ENCODE measurements around the gene EXOC3. TPM values are rescaled to one million over a fixed set of nuclear protein-coding genes. Genes with fewer than 3 reads are reported as not detected.
A peak's percentile ranks its signal among the peaks of the same experiment; 100 is the strongest.

EXOC3 gene
- total RNA-seq, 3 donors from 2014 or later, result 49.8 to 63.7 (median 53.3) TPM

DNA sequence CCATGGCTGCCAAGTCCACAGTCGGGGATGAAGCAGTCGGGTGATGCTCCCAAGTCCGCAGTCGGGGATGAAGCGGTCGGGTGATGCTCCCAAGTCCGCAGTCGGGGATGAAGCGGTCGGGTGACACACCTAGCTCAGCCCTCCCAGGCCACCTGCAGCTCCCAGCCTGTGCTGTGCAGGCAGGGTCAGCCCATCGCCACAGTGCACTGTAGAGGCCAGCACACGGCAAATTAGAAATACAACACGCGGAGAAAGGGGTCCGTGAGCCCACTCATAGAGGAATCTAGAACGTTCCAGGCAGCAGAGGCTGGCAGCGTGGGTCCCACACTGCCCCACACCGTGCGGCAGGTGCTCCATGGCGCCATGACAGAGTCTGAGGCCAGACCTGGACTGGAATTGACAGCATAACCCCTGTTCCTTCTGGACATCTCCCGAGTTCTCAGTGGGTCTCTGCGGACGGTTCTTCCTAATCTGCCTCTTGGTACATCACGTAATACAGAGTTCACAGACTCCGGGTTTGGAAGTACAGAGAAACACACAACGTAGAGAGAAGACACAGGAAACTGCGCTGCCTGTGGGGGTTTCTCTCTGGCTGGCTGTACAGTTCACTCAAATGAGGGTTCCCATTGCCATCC is 7.7 kb upstream of the EXOC3 start:
- TF ChIP-seq, protein P1, sequence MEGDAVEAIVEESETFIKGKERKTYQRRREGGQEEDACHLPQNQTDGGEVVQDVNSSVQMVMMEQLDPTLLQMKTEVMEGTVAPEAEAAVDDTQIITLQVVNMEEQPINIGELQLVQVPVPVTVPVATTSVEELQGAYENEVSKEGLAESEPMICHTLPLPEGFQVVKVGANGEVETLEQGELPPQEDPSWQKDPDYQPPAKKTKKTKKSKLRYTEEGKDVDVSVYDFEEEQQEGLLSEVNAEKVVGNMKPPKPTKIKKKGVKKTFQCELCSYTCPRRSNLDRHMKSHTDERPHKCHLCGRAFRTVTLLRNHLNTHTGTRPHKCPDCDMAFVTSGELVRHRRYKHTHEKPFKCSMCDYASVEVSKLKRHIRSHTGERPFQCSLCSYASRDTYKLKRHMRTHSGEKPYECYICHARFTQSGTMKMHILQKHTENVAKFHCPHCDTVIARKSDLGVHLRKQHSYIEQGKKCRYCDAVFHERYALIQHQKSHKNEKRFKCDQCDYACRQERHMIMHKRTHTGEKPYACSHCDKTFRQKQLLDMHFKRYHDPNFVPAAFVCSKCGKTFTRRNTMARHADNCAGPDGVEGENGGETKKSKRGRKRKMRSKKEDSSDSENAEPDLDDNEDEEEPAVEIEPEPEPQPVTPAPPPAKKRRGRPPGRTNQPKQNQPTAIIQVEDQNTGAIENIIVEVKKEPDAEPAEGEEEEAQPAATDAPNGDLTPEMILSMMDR (IDR thresholded peaks at IDR 0.05), result no peak
- TF ChIP-seq POLR2AphosphoS5 (IDR thresholded peaks at IDR 0.05), result no peak
- no peak for TF ChIP-seq POLR2A (IDR thresholded peaks at IDR 0.05)
- Histone ChIP-seq H3K27ac (no peak overlapping the region), H3K36me3 (no peaks in the 10 kb centered on the region), H3K27me3 (no peaks in the 10 kb centered on the region), H3K9me3 (no peaks in the 10 kb centered on the region), H3K4me3 (no peak overlapping the region), H3K4me1 (no peaks in the 10 kb centered on the region)
- DNase-seq (ENCODE audit: low spot score in 2 of 2), result peak in 1 of 2 donors; percentile 35
- intact Hi-C loops (cut with DNase I; ENCODE audit: low total_unique reads), result no loop called here

DNA sequence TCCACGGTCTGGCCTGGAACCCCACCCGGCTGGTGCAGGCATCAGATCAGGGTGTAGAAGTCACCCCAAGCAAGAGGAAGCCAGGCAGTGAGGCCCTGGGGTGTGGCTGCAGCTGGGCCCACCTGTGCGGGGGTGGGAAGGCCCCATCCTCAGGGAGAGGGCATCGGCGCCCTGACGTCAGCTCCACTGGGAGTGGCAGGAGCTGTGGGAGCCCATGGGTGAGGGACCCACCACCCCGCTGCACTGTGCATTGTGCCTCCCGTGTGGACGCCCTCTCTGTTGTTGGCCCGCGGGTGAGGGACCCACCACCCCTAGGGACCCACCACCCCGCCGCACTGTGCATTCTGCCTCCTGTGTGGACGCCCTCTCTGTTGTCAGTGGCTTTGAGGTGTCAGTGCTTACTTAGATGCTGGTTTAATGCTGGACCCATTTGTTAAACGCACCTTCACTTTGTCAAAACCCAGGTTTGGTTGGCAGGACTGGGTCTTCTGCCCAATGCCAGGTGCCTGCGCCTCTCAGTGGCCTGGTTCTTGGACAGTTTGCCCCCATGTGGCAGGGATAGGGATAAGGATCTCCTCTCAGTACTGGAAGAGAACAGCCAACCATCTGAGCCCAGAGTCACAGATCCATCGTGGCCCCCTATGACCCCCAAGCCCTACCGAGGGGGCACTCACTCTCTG is 6.9 kb upstream of the EXOC3 start:
- no peaks in the 10 kb centered on the region for H3K27me3 ChIP-seq
- TF ChIP-seq, protein P1 (IDR thresholded peaks at IDR 0.05), result no peak
- TF ChIP-seq POLR2A (IDR thresholded peaks at IDR 0.05) (no peak), POLR2AphosphoS5 (IDR thresholded peaks at IDR 0.05) (no peak)
- H3K9me3 ChIP-seq, result no peaks in the 10 kb centered on the region
- DNase-seq (ENCODE audit: low spot score in 2 of 2), result peak in 1 of 2 donors; percentile 31
- H3K36me3 ChIP-seq, result no peaks in the 10 kb centered on the region
- no peaks in the 10 kb centered on the region for H3K4me1 ChIP-seq
- no peak overlapping the region for H3K4me3 ChIP-seq
- no peak overlapping the region for H3K27ac ChIP-seq
- intact Hi-C loops (cut with DNase I; ENCODE audit: low total_unique reads), result no loop called here

DNA sequence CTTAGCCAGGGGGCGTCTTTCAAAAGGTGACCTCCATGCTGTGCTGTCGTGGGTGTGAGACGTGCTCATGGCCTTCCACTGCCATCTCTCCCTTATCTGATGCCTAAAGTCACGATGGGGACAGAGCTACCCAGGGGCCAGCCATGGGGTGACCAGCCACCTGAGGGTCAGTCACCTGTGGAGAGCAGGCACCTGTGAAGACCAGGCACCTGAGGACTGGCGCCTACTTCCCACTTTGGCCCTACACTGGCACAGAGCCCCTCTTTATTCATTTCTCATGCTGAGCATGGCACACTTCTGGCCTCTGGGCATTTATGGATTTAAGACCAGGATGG is 6.4 kb upstream of the EXOC3 start:
- Histone ChIP-seq H3K27ac (no peak overlapping the region), H3K4me1 (no peaks in the 10 kb centered on the region), H3K9me3 (no peaks in the 10 kb centered on the region), H3K4me3 (no peak overlapping the region), H3K36me3 (no peaks in the 10 kb centered on the region), H3K27me3 (no peaks in the 10 kb centered on the region)
- TF ChIP-seq POLR2AphosphoS5 (IDR thresholded peaks at IDR 0.05) (no peak), POLR2A (IDR thresholded peaks at IDR 0.05) (no peak)
- TF ChIP-seq, protein P1 (IDR thresholded peaks at IDR 0.05), result no peak
- DNase-seq (ENCODE audit: low spot score in 2 of 2), result peak in 1 of 2 donors; percentile 36
- intact Hi-C loops (cut with DNase I; ENCODE audit: low total_unique reads), result no loop called here

DNA sequence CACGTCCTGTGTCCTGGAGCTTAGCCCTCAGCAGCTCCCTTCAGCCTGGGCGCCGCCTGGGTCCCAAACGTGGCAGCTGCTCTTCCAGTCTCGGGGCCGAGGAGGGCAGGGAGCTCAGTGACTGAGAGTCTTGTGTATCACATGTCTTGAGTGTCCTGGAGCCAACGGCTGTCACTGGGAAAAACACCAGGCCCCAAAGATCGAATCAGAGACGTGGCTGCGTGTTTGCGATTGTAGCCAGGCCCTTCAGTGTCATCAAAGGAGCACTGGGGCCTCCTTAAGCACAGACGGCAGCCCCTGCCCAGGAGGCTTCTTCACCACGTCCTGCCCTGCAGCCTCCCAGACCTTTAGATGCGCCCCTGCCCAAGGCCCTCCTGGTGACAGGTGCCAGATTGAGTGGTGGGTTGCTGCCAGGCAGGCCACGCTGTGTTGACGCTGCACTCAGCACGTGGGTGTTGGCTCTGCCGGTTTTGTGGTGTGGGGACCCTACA is 5.7 kb upstream of the EXOC3 start:
- no peak overlapping the region for H3K4me3 ChIP-seq
- peak in 1 of 2 donors; percentile 44 for DNase-seq (ENCODE audit: low spot score in 2 of 2)
- H3K27ac ChIP-seq, result no peak overlapping the region
- intact Hi-C loops (cut with DNase I; ENCODE audit: low total_unique reads), result no loop called here
- no peaks in the 10 kb centered on the region for H3K9me3 ChIP-seq
- no peaks in the 10 kb centered on the region for H3K4me1 ChIP-seq
- TF ChIP-seq, protein P1 (IDR thresholded peaks at IDR 0.05), result no peak
- TF ChIP-seq POLR2AphosphoS5 (IDR thresholded peaks at IDR 0.05) (no peak), POLR2A (IDR thresholded peaks at IDR 0.05) (no peak)
- H3K27me3 ChIP-seq, result no peaks in the 10 kb centered on the region
- H3K36me3 ChIP-seq, result no peaks in the 10 kb centered on the region

DNA sequence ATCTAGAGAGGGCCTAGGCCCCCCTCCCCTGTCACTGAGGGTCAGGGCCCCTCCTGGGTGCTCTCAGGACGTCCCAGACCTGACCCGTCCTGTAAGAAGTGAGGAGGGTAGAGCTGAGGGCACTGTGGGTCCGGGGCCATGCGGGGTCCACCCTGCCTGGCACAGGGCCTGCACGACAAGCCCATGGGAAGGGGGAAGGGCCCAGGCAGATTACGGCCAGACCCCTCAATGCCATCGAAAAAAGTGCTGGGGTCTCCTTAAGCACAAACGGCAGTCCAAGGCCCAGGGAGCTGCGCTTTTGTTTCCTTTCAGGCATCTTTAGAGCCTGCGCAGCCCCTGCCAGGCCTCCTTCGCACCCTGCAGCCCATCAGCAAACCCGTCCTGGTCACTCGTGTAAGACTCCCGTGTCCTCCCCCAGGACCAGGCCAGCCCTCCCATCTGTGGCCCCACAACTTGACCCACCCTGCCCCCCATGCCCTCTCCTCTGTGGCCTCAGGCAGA is 4.4 kb upstream of the EXOC3 start:
- H3K27me3 ChIP-seq, result no peaks in the 10 kb centered on the region
- no peaks in the 10 kb centered on the region for H3K9me3 ChIP-seq
- DNase-seq (ENCODE audit: low spot score in 2 of 2), result peak in 1 of 2 donors; percentile 49
- intact Hi-C loops (cut with DNase I; ENCODE audit: low total_unique reads), result no loop called here
- no peaks in the 10 kb centered on the region for H3K4me1 ChIP-seq
- H3K4me3 ChIP-seq, result no peak overlapping the region
- no peak overlapping the region for H3K27ac ChIP-seq
- no peak for TF ChIP-seq POLR2A (IDR thresholded peaks at IDR 0.05)
- TF ChIP-seq, protein P1 (IDR thresholded peaks at IDR 0.05), result no peak
- TF ChIP-seq POLR2AphosphoS5 (IDR thresholded peaks at IDR 0.05), result no peak
- no peaks in the 10 kb centered on the region for H3K36me3 ChIP-seq

Measured in breast epithelium (tissue), 4 donors.